NCI-H748 (cell line): ENCODE measurements around the gene KIR2DL4.
"Not testable (repeated sequence)": the region's sequence is repeated elsewhere in the genome, so short reads cannot be mapped to it uniquely, and the experiment has no call there.

ENCODE experiments used
- DNase-seq: peaks from one replicate; lab custom pipeline; 2025; ENCODE audit not compliant: unreplicated experiment; lab: John Stamatoyannopoulos, UW

KIR2DL4 gene

GRCh38 chr19:54803410-54803809 lies at the start of gene KIR2DL4:
TSS of gene KIR2DL4 (plus strand) at chr19:54803610. CDS start at chr19:54803652, 42 bp downstream.
- DNase-seq = no peak

- not testable (repeated sequence) for DNase-seq
These were observed 47.0 kb upstream of the KIR2DL4 start for GRCh38 chr19:54756204-54757110.

GRCh38 chr19:54758577-54758976 lies 44.8 kb upstream of the KIR2DL4 start:
- not testable (repeated sequence) for DNase-seq

GRCh38 chr19:54764219-54764618 lies 39.2 kb upstream of the KIR2DL4 start:
- DNase-seq = not testable (repeated sequence)

- not testable (repeated sequence) for DNase-seq
These were observed 36.9 kb upstream of the KIR2DL4 start for GRCh38 chr19:54766464-54766863.

- not testable (repeated sequence) for DNase-seq
These were observed 33.8 kb upstream of the KIR2DL4 start, which contains the start of gene KIR2DL1 for GRCh38 chr19:54769646-54770045. TSS of gene KIR2DL1 (plus strand) at chr19:54769793. CDS start at chr19:54769851, 58 bp downstream.

GRCh38 chr19:54770511-54770910 lies 32.9 kb upstream of the KIR2DL4 start:
- not testable (repeated sequence) for DNase-seq

- not testable (repeated sequence) for DNase-seq
These were observed 32.1 kb upstream of the KIR2DL4 start for GRCh38 chr19:54771018-54771960.

GRCh38 chr19:54772666-54773065 lies 30.7 kb upstream of the KIR2DL4 start:
- not testable (repeated sequence) for DNase-seq

GRCh38 chr19:54775095-54775815 lies 28.2 kb upstream of the KIR2DL4 start:
- DNase-seq = not testable (repeated sequence)

- DNase-seq = not testable (repeated sequence)
These were observed 27.6 kb upstream of the KIR2DL4 start for GRCh38 chr19:54775830-54776229.

- DNase-seq = not testable (repeated sequence)
These were observed 25.6 kb upstream of the KIR2DL4 start for GRCh38 chr19:54777851-54778250.

GRCh38 chr19:54778896-54779295 lies 24.5 kb upstream of the KIR2DL4 start:
- DNase-seq = not testable (repeated sequence)

GRCh38 chr19:54782916-54783315 lies 20.5 kb upstream of the KIR2DL4 start:
- DNase-seq = not testable (repeated sequence)

GRCh38 chr19:54786091-54786723 lies 17.2 kb upstream of the KIR2DL4 start:
- DNase-seq = peak; percentile 22

- not testable (repeated sequence) for DNase-seq
These were observed 15.3 kb upstream of the KIR2DL4 start for GRCh38 chr19:54788154-54788553.

- DNase-seq = no peak
These were observed 12.7 kb upstream of the KIR2DL4 start for GRCh38 chr19:54790711-54791110.

- DNase-seq = no peak
These were observed 11.9 kb upstream of the KIR2DL4 start for GRCh38 chr19:54791476-54791875.

- no peak for DNase-seq
These were observed 10.6 kb upstream of the KIR2DL4 start for GRCh38 chr19:54792814-54793213.

GRCh38 chr19:54795758-54796157 lies 7.7 kb upstream of the KIR2DL4 start:
- no peak for DNase-seq
